SK-N-DZ (cell line): ENCODE data around the gene AGR2.

Experiments used
- DNase-seq: peaks from one replicate; pipeline ENCODE4 v3.0.0-alpha.2; 2015; ENCODE audit warnings: low spot score

The AGR2 gene

GRCh38 chr7:16812542-16813231, 7.9 kb upstream of the AGR2 start:
- DNase-seq = no peak

GRCh38 chr7:16811551-16811950, 6.8 kb upstream of the AGR2 start:
- no peak for DNase-seq

- DNase-seq = no peak
Observed at GRCh38 chr7:16810573-16810972, 5.8 kb upstream of the AGR2 start.

DNA sequence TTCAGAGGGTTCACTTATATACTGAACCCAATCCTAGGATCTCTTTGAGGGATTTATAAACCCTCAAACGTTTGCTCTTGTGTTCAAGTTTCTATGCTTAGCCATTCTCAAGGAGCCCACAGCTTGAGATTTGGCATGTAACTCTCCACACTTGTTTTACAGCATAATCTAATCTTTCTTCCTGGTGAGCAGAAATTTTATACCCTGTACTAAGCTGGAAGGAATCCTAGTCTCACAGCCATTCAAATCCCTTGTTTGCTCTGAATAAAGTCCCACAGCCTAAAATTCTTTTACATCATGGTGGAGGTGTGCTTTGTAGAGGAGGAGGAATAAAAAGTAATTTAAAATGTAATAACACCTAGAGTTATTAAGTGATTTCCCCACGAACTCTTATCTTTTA, 5.3 kb upstream of the AGR2 start:
- no peak for DNase-seq

DNA sequence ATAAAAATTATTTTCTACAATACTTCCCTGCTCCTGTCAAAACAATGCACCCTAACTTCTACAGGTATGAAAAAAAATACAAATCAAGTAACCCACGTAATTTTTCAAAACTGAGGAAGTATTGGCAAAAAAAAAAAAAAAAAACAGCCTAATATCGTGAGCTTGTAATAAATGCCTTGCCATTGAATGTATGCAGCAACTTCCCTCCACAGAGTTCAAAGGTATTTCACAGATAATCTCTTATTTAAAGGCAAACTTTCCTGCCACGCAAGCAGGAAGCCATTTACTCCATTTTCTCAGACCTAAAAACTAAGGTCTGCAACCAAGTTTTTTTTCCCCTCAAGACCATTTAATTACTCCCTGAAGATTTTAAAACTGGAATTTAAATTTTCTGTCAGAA, 642 bp upstream of the AGR2 start:
- no peak for DNase-seq

- no peak for DNase-seq
Observed at GRCh38 chr7:16803881-16804673, 722 bp downstream of the AGR2 start.

DNA sequence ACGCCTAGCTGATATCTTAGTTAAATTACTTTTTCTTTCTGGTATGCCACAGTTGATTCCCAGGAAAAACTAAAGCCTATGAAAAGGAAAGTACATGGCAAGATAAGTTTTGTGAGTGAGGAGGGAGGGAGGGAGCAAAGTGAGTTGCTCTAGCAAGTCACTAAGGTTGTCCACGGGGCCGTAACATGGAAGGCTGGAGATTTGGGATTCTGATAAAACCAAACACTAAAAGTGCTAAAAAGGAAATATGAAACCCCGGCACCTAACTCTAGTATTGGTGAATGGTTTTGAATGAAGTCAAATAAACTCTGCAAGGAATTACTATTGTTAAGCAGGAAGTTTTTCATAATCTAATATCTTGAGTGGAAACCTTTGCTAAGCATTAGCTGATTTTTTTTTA, 1.7 kb downstream of the AGR2 start:
- DNase-seq = no peak

DNA sequence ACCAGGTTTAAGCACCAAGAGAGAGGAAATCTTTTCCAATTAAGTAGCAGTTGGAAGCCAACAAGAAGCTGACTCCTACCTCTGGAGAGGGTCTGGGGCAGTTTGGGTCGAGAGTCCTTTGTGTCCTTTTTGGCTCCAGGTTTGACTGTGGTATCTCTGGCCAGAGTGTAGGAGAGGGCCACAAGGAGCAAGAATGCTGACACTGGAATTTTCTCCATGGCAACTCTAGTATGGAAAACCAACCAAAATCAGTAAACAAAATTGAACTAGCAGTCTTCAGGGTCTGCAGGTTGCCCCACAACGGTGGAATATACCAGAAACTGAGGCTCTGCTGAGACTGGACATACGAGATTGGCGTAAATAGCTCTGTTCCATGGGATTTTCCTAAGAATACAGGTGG, 3.2 kb downstream of the AGR2 start:
- DNase-seq = no peak

DNA sequence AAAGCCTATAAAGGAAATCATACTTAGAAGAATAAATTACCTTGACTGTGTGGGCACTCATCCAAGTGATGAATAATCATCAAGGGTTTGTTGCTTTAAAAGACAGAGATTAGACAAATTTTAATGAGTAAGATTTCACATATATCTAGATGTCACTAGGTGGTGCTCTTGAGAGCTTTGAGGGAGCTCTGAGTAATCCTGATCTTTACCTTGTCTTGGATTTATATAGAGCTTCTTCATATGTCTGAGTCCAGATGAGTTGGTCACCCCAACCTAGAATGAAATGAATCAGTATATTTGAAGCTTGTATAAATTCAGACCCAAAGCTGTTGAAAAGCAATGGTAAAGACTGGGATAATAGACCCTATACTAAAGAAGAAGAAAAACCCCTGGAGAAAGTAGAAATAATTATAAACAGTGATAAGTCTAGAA, 3.7 kb downstream of the AGR2 start:
- peak; percentile 50 for DNase-seq

DNA sequence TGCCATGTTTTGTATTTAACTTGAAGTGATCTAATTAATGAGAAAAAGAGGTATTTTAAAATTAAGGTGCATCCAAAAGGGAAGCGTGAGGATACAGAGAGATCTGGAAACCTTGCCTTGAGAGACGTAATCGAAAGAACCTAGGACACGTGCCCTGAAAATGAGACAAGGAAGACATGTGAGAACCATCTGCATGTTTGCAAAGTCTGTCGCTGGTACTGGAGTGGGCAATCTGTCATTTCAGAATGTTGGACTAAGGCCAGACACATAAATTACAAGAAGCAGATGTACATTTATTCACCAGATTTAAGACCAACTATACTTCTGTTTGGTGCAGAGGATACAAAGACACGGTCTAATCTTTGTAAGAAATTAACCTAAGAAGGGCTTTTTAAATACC, 9.2 kb downstream of the AGR2 start:
- DNase-seq = peak; percentile 23

DNA sequence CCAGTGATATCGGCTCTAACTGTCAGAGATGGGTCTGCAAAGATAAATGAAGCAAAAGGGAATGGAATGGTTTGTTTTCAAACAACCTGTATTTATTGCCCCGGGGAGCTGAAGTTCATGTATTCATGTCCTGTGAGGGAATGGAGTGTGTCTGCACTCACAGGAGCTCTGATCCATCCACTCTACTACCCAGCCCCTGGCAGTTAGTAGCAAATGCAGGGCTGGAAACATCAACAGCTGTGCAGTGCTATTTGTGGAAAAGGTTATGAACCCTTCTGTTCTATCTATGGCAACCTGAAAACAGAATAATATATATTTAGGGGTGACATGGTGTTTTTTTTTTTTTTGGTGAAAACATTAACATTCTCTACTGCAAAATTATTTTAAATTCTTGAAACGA, 9.8 kb downstream of the AGR2 start:
- DNase-seq = no peak

- no peak for DNase-seq
Observed at GRCh38 chr7:16791905-16792698, 12.7 kb downstream of the AGR2 start.

- DNase-seq = no peak
Observed at GRCh38 chr7:16791071-16791470, 13.7 kb downstream of the AGR2 start.

DNA sequence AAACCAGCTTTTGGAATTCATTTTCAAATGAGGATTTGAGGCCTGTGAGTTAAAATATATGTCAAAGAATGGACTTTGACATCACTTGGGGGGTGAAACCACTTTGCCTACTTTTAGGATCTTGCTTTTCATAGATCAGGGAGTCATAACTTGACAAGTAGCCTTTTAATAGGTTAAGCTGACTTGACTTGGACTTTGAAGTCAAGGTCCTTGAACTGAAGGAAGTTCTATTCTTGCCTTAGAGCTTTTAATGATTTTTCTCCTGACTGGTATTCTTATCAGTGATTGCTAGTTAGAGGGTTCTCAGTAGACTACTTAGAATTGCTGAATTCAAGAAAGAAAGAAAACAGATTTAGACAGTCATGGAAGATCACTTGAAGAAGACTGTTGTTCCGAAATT, 17.7 kb downstream of the AGR2 start:
- no peak for DNase-seq

- DNase-seq = no peak
Observed at GRCh38 chr7:16786257-16786656, 18.5 kb downstream of the AGR2 start.

GRCh38 chr7:16785846-16786245, 19.0 kb downstream of the AGR2 start:
- no peak for DNase-seq

DNA sequence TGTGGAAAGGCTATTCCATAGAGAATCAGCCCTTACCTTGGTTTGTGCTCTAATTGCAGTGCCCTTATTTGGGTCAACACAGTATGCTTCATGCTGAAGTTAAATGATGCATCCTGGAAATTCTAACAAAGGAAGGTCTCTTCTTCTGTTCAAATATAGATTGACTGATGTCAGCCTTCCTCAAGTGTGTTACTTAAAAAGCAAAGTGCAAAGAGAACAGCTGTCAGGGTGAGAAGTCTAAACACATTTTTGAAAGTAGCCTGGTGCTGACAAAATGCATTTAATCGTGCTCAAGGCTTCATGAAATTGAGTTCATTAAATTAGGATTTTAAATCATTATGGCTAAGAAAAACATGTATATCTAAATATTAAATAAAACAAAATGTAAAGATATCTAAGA, 19.5 kb downstream of the AGR2 start:
- DNase-seq = no peak

GRCh38 chr7:16780596-16780995, 24.2 kb downstream of the AGR2 start:
- DNase-seq = no peak

DNA sequence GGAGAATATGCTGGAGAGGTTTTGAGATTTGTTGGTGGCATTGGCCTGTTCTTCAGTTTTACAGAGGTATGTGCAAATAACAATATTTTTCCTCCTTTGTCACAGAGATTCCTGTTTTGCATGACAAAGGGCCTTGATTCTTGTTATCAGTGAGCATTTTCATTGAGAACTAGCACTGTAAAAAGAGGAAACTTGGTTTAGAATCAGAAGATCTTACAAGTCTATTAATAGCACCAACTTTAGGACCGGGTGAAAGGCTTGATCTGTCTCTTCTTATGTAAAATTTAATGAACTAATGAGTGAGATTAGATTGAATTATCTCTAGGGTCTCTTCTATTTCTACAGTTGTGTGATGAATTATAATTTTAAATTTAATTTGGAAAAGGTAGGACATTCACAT, 25.7 kb downstream of the AGR2 start:
- no peak for DNase-seq

- DNase-seq = no peak
Observed at GRCh38 chr7:16778476-16778875, 26.3 kb downstream of the AGR2 start.

- no peak for DNase-seq
Observed at GRCh38 chr7:16776053-16776452, 28.7 kb downstream of the AGR2 start.

DNA sequence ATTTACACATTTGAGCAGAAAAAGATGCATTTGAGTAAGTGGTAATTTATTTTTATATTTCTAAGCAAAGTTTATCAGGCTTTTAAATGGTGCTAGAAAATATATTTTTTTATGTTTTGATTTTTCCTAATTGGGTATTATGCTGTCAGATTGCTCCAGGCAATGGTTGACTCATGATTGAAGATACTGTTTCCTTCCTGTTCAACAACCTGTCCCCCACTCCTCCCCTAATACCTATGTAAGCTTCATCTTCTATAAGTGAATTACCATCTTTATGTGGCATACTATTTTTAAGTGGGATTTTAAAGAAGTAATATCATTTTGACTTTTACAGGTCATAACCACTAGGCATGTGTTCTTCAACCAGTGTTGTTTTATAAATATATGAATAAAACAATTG, 29.8 kb downstream of the AGR2 start:
- no peak for DNase-seq

DNA sequence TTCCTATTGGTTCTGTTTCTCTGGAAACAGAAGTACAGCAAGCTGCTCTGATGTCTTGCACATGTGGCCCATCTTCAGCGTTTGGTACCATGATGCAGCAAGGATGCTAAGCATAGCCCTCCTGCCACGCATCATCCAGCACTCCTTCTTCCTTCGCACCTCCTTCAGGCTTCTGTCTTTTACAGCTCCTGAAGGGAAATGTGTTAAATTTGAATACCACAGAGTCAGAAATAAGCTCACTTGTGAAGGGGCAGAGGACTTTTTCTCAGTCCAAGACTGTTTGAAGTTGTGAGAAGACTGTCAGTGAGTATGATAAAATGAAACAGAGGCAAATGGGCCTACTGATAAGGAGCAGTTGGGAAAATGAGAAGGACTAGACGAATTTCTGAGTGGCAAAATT, 30.5 kb downstream of the AGR2 start:
- DNase-seq = no peak
